Measurements from ENCODE around the gene SLITRK4. TPM values are rescaled to one million over a fixed set of nuclear protein-coding genes. Genes with fewer than 3 reads are reported as not detected.

The SLITRK4 gene
- 3.6 and 6.6 TPM in 2 replicates for total RNA-seq

GRCh38 chrX:143635915-143636314 is at the start of gene SLITRK4:
TSS of gene SLITRK4 (minus strand) at chrX:143636101. CDS start at chrX:143631108, 4,993 bp downstream.

Other genes starting within 250 kb of the SLITRK4 start
- gene SPANXN3, start 118.6 kb downstream of the SLITRK4 start, total RNA-seq: not detected in 2 replicates
- gene SPANXN2, start 84.7 kb upstream of the SLITRK4 start, total RNA-seq: not detected in 2 replicates
- not detected in 2 replicates for gene UBE2NL, start 248.0 kb upstream of the SLITRK4 start, total RNA-seq

Measured in smooth muscle cell of the umbilical artery (primary cell).